Trophoblast cell (in vitro differentiated cells and primary cell): ENCODE results near the gene TNFRSF14.

Source experiments
- DNase-seq, 2 donors: peaks; one replicate each; pipeline ENCODE4 v3.0.0-alpha.2; 2016
- H2AFZ ChIP-seq: 2 replicates; pipeline ENCODE4 v1.6.1; 2013; ENCODE audit warnings: low read length, moderate library complexity, mild to moderate bottlenecking; ENCODE audit not compliant: insufficient read depth, poor library complexity
- H2AK5ac ChIP-seq: 2 replicates; pipeline ENCODE4 v1.6.1; 2013; ENCODE audit warnings: mild to moderate bottlenecking, low read length
- H2BK120ac ChIP-seq: 2 replicates; pipeline ENCODE4 v1.6.1; 2013; ENCODE audit warnings: low read length, mild to moderate bottlenecking, moderate library complexity; ENCODE audit not compliant: insufficient read depth, poor library complexity
- H2BK12ac ChIP-seq: 2 replicates; pipeline ENCODE4 v1.6.1; 2013; ENCODE audit warnings: mild to moderate bottlenecking, low read length, moderate library complexity
- H2BK5ac ChIP-seq: 2 replicates; pipeline ENCODE4 v1.6.1; 2013; ENCODE audit warnings: low read length, low read depth, moderate library complexity, mild to moderate bottlenecking; ENCODE audit not compliant: poor library complexity
- H3K14ac ChIP-seq: 2 replicates; pipeline ENCODE4 v1.6.1; 2013; ENCODE audit warnings: mild to moderate bottlenecking, low read length
- H3K18ac ChIP-seq: 2 replicates; pipeline ENCODE4 v1.6.1; 2013; ENCODE audit warnings: mild to moderate bottlenecking, low read length
- H3K23ac ChIP-seq: 2 replicates; pipeline ENCODE4 v1.6.1; 2013; ENCODE audit warnings: low read length
- H3K27ac ChIP-seq: 2 replicates; pipeline ENCODE4 v1.5.1; 2013; ENCODE audit warnings: low read depth, mild to moderate bottlenecking, inconsistent platforms, low read length, moderate library complexity
- H3K27me3 ChIP-seq: 2 replicates; pipeline ENCODE4 v1.6.1; 2013; ENCODE audit warnings: inconsistent platforms, mild to moderate bottlenecking, low read length, moderate library complexity; ENCODE audit not compliant: insufficient read depth
- H3K36me3 ChIP-seq, 2 experiments: 1 replicate in 1 of 2; 2 replicates in 1 of 2; pipeline ENCODE4 v1.6.1; 2013; ENCODE audit warnings: low read length in 2 of 2, mild to moderate bottlenecking in 2 of 2, moderate library complexity in 1 of 2; ENCODE audit not compliant: insufficient read depth in 2 of 2, control insufficient read depth in 1 of 2
- H3K4ac ChIP-seq: 2 replicates; pipeline ENCODE4 v1.6.1; 2013; ENCODE audit warnings: low read depth, mild to moderate bottlenecking, low read length, moderate library complexity
- H3K4me1 ChIP-seq, 2 experiments: 1 replicate in 1 of 2; 2 replicates in 1 of 2; pipeline ENCODE4 v1.6.1; 2013; ENCODE audit warnings: low read length in 2 of 2, mild to moderate bottlenecking in 2 of 2, moderate library complexity in 1 of 2; ENCODE audit not compliant: insufficient read depth in 2 of 2, control insufficient read depth in 1 of 2
- H3K4me2 ChIP-seq: 2 replicates; pipeline ENCODE4 v1.6.1; 2013; ENCODE audit warnings: inconsistent platforms, mild to moderate bottlenecking, low read length, moderate library complexity
- H3K4me3 ChIP-seq: 2 replicates; pipeline ENCODE4 v1.5.1; 2013; ENCODE audit warnings: mild to moderate bottlenecking, low read depth, low read length, inconsistent platforms
- H3K79me1 ChIP-seq: one replicate; pipeline ENCODE4 v1.6.1; 2013; ENCODE audit warnings: low read length
- H3K79me2 ChIP-seq: 2 replicates; pipeline ENCODE4 v1.6.1; 2013; ENCODE audit warnings: low read length, mild to moderate bottlenecking; ENCODE audit not compliant: control insufficient read depth, insufficient read depth, poor library complexity
- H3K9ac ChIP-seq: 2 replicates; pipeline ENCODE4 v1.6.1; 2013; ENCODE audit warnings: mild to moderate bottlenecking, low read length
- H3K9me3 ChIP-seq: 2 replicates; pipeline ENCODE4 v1.6.1; 2013; ENCODE audit warnings: low read depth, mild to moderate bottlenecking, control low read depth, inconsistent platforms, low read length; ENCODE audit not compliant: insufficient read depth
- H4K12ac ChIP-seq: 2 replicates; pipeline ENCODE4 v1.6.1; 2013; ENCODE audit warnings: low read depth, mild to moderate bottlenecking, low read length, moderate library complexity
- H4K8ac ChIP-seq: 2 replicates; pipeline ENCODE4 v1.6.1; 2013; ENCODE audit warnings: low read depth, mild to moderate bottlenecking, low read length, moderate library complexity
- H4K91ac ChIP-seq: one replicate; pipeline ENCODE4 v1.6.1; 2013; ENCODE audit warnings: low read depth, mild to moderate bottlenecking, low read length, moderate library complexity
- WGBS: extraction: QIAGEN DNeasy Blood & Tissue Kit; methylation state at CpG from one replicate; pipeline ENCODE4 v1.1.7; 2013; ENCODE audit warnings: missing lambda C conversion rate; ENCODE audit not compliant: insufficient read length, insufficient coverage; ENCODE audit errors: extremely low coverage; 5-methylcytosine and 5-hydroxymethylcytosine counted together

The TNFRSF14 gene

GRCh38 chr1:2528966-2529783, 27.0 kb upstream of the TNFRSF14 start:
- H3K9me3 ChIP-seq = peaks cover 3% of the 10 kb centered on the region
- H3K9ac ChIP-seq = no peak overlapping the region
- DNase-seq = peak; percentile 73
- WGBS = no CpG with 5 or more reads among the region's 84 CpGs
- H3K36me3 ChIP-seq = no peaks in the 10 kb centered on the region
- H3K4me3 ChIP-seq = no peak overlapping the region
- H2AFZ ChIP-seq = no peak overlapping the region
- peaks cover 10 to 21% of the 10 kb centered on the region in 2 experiments for H3K4me1 ChIP-seq
- no peak overlapping the region for H3K18ac ChIP-seq
- H3K79me1 ChIP-seq = peaks cover 10% of the 10 kb centered on the region
- H2BK5ac ChIP-seq = no peak overlapping the region
- peak overlapping the region; percentile 29 for H3K4me2 ChIP-seq
- no peak overlapping the region for H2AK5ac ChIP-seq
- H3K27me3 ChIP-seq = peaks cover 51% of the 10 kb centered on the region
- H3K79me2 ChIP-seq = peaks cover 9% of the 10 kb centered on the region
- H4K12ac ChIP-seq = no peak overlapping the region
- H3K14ac ChIP-seq = no peak overlapping the region
- H2BK12ac ChIP-seq = no peak overlapping the region
- H3K4ac ChIP-seq = no peak overlapping the region
- H3K27ac ChIP-seq = no peak overlapping the region
- no peak overlapping the region for H3K23ac ChIP-seq
- no peak overlapping the region for H2BK120ac ChIP-seq
- no peak overlapping the region for H4K91ac ChIP-seq
- H4K8ac ChIP-seq = no peak overlapping the region

- no peak within 1 kb of the TSS for H2BK12ac ChIP-seq
- no peak within 1 kb of the TSS for H2AFZ ChIP-seq
- H4K91ac ChIP-seq = no peak within 1 kb of the TSS
- H3K9ac ChIP-seq = no peak within 1 kb of the TSS
- H3K23ac ChIP-seq = no peak within 1 kb of the TSS
- H3K36me3 ChIP-seq = no peaks in the 10 kb centered on the region
- peaks cover 9% of the 10 kb centered on the region for H3K79me2 ChIP-seq
- H4K8ac ChIP-seq = no peak within 1 kb of the TSS
- no peak within 1 kb of the TSS for H2BK120ac ChIP-seq
- peak within 1 kb of the TSS; percentile 29 for H3K4me2 ChIP-seq
- no peak within 1 kb of the TSS for H3K14ac ChIP-seq
- peaks cover 10% of the 10 kb centered on the region for H3K79me1 ChIP-seq
- H3K27ac ChIP-seq = no peak within 1 kb of the TSS
- no peak within 1 kb of the TSS for H2BK5ac ChIP-seq
- no peak within 1 kb of the TSS for H3K4ac ChIP-seq
- H4K12ac ChIP-seq = no peak within 1 kb of the TSS
- no peak within 1 kb of the TSS for H3K4me3 ChIP-seq
- no peak within 1 kb of the TSS for H3K18ac ChIP-seq
- peaks cover 3% of the 10 kb centered on the region for H3K9me3 ChIP-seq
- H2AK5ac ChIP-seq = no peak within 1 kb of the TSS
- H3K27me3 ChIP-seq = peaks cover 51% of the 10 kb centered on the region
- WGBS = no CpG with 5 or more reads among the region's 91 CpGs
- peaks cover 16 to 22% of the 10 kb centered on the region in 2 experiments for H3K4me1 ChIP-seq
- peak in 1 of 2 donors; percentile 19 for DNase-seq
Observed at GRCh38 chr1:2529784-2530512, 26.2 kb upstream of the TNFRSF14 start, which contains the start of gene HES5. Gene HES5 (minus strand): TSS chr1:2530263. CDS start chr1:2530164, 99 bp downstream.

- H2BK120ac ChIP-seq = no peak overlapping the region
- no peak overlapping the region for H4K8ac ChIP-seq
- H3K14ac ChIP-seq = no peak overlapping the region
- H3K18ac ChIP-seq = no peak overlapping the region
- no CpG with 5 or more reads among the region's 30 CpGs for WGBS
- no peak overlapping the region for H2BK5ac ChIP-seq
- H3K4me2 ChIP-seq = no peak overlapping the region
- H3K4me3 ChIP-seq = no peak overlapping the region
- H3K27ac ChIP-seq = no peak overlapping the region
- DNase-seq = no peak
- H3K79me2 ChIP-seq = peaks cover 4% of the 10 kb centered on the region
- no peak overlapping the region for H2AFZ ChIP-seq
- H3K9ac ChIP-seq = no peak overlapping the region
- no peak overlapping the region for H2BK12ac ChIP-seq
- H3K4me1 ChIP-seq = peaks cover 13 to 20% of the 10 kb centered on the region in 2 experiments
- no peaks in the 10 kb centered on the region for H3K36me3 ChIP-seq
- no peak overlapping the region for H3K23ac ChIP-seq
- no peak overlapping the region for H2AK5ac ChIP-seq
- H3K9me3 ChIP-seq = peaks cover 3% of the 10 kb centered on the region
- no peak overlapping the region for H3K4ac ChIP-seq
- peaks cover 51% of the 10 kb centered on the region for H3K27me3 ChIP-seq
- no peak overlapping the region for H4K91ac ChIP-seq
- no peak overlapping the region for H4K12ac ChIP-seq
- H3K79me1 ChIP-seq = peaks cover 8% of the 10 kb centered on the region
Observed at GRCh38 chr1:2530513-2531361, 25.4 kb upstream of the TNFRSF14 start.

GRCh38 chr1:2532485-2533160, 23.5 kb upstream of the TNFRSF14 start:
- no peak overlapping the region for H3K23ac ChIP-seq
- H4K91ac ChIP-seq = peak overlapping the region; percentile 59
- peaks cover 4% of the 10 kb centered on the region for H3K79me1 ChIP-seq
- H2AFZ ChIP-seq = no peak overlapping the region
- H3K4ac ChIP-seq = no peak overlapping the region
- no CpG with 5 or more reads among the region's 23 CpGs for WGBS
- no peak for DNase-seq
- H3K27me3 ChIP-seq = peaks cover 42% of the 10 kb centered on the region
- H4K12ac ChIP-seq = no peak overlapping the region
- no peak overlapping the region for H3K18ac ChIP-seq
- H4K8ac ChIP-seq = no peak overlapping the region
- no peak overlapping the region for H3K4me3 ChIP-seq
- H2BK12ac ChIP-seq = no peak overlapping the region
- H3K4me1 ChIP-seq = peaks cover 13 to 17% of the 10 kb centered on the region in 2 experiments
- no peak overlapping the region for H3K4me2 ChIP-seq
- H3K14ac ChIP-seq = peak overlapping the region; percentile 9
- no peak overlapping the region for H3K27ac ChIP-seq
- no peak overlapping the region for H2BK120ac ChIP-seq
- no peaks in the 10 kb centered on the region for H3K79me2 ChIP-seq
- no peak overlapping the region for H2AK5ac ChIP-seq
- H3K9me3 ChIP-seq = peaks cover 3% of the 10 kb centered on the region
- H3K36me3 ChIP-seq = no peaks in the 10 kb centered on the region
- H3K9ac ChIP-seq = peak overlapping the region; percentile 10
- no peak overlapping the region for H2BK5ac ChIP-seq
